GM10847 (cell line): ENCODE measurements around the gene USP15.
A peak's percentile ranks its signal among the peaks of the same experiment; 100 is the strongest.

Experiments
- POLR2A ChIP-seq: IDR thresholded peaks from 2 replicates; pipeline ENCODE4 v1.6.1; 2011; ENCODE audit not compliant: insufficient read length; ENCODE audit errors: extremely low read depth

The USP15 gene

GRCh38 chr12:62259993-62260732 lies at the start of gene USP15:
USP15 (plus strand) TSS chr12:62260404; CDS start chr12:62260415, 11 bp downstream.
- peak; percentile 90 for TF ChIP-seq POLR2A

- no peak for TF ChIP-seq POLR2A
These were observed 49.8 kb upstream of the USP15 start for GRCh38 chr12:62210422-62210821.

- no peak for TF ChIP-seq POLR2A
These were observed 48.7 kb upstream of the USP15 start for GRCh38 chr12:62211510-62211909.

- TF ChIP-seq POLR2A = no peak
These were observed 45.4 kb upstream of the USP15 start for GRCh38 chr12:62214846-62215245.

- no peak for TF ChIP-seq POLR2A
These were observed 44.7 kb upstream of the USP15 start for GRCh38 chr12:62215506-62215905.

GRCh38 chr12:62217466-62218194 lies 42.6 kb upstream of the USP15 start:
- TF ChIP-seq POLR2A = no peak

GRCh38 chr12:62221107-62221506 lies 39.1 kb upstream of the USP15 start:
- TF ChIP-seq POLR2A = no peak

- no peak for TF ChIP-seq POLR2A
These were observed 35.6 kb upstream of the USP15 start for GRCh38 chr12:62224601-62225000.

- TF ChIP-seq POLR2A = no peak
These were observed 33.1 kb upstream of the USP15 start for GRCh38 chr12:62227091-62227490.

GRCh38 chr12:62230652-62231051 lies 29.6 kb upstream of the USP15 start:
- TF ChIP-seq POLR2A = no peak

GRCh38 chr12:62232143-62232729 lies 28.0 kb upstream of the USP15 start:
- no peak for TF ChIP-seq POLR2A

GRCh38 chr12:62233805-62234204 lies 26.4 kb upstream of the USP15 start:
- no peak for TF ChIP-seq POLR2A

GRCh38 chr12:62239571-62239970 lies 20.6 kb upstream of the USP15 start:
- TF ChIP-seq POLR2A = no peak

GRCh38 chr12:62247281-62248045 lies 12.7 kb upstream of the USP15 start:
- TF ChIP-seq POLR2A = no peak

GRCh38 chr12:62248873-62249272 lies 11.3 kb upstream of the USP15 start:
- no peak for TF ChIP-seq POLR2A
